ENCODE measurements around the gene BEGAIN. TPM values are rescaled to one million over a fixed set of nuclear protein-coding genes. Genes with fewer than 3 reads are reported as not detected.

Gene BEGAIN
- total RNA-seq, 4 donors from 2014 or later, result 0.27 to 2.5 (median 0.37) TPM; not detected in 1

- H3K9me3 ChIP-seq, result no peaks in the 10 kb centered on the region
- H3K4me1 ChIP-seq, result peaks cover 9 to 25% (median 19%) of the 10 kb centered on the region in 4 donors
- H3K27ac ChIP-seq, result no peak overlapping the region
- intact Hi-C loops (cut with DNase I; ENCODE audit: low total_unique reads) (no loop called here), in situ Hi-C loops (cut with MboI; ENCODE audit: low pct_ligation_motif_present in 1 of 4, low pct_unique_long_range_greater_than_20kb in 1 of 4, low sequenced_read_pairs in 3 of 4) (no loop called here)
- peaks cover 77% of the 10 kb centered on the region for H3K27me3 ChIP-seq
- 82% methylated on average over 23 of the region's 23 CpGs; no CpG with 5 or more reads in 1 of the 2 donors for WGBS, 2 donors (ENCODE audit: low coverage in 1 of 2)
- H3K36me3 ChIP-seq, result no peaks in the 10 kb centered on the region
- no peak overlapping the region for H3K4me3 ChIP-seq
- TF ChIP-seq EP300 (IDR thresholded peaks at IDR 0.05; ENCODE audit: low read depth) (no peak), POLR2A (IDR thresholded peaks at IDR 0.05) (no peak), CTCF (IDR thresholded peaks at IDR 0.05) (no peak), POLR2AphosphoS5 (IDR thresholded peaks at IDR 0.05) (no peak)
- no peak for DNase-seq
These were observed 16.3 kb downstream of the BEGAIN start for GRCh38 chr14:100570726-100571454.

GRCh38 chr14:100569734-100570286 is 17.4 kb downstream of the BEGAIN start:
- in situ Hi-C loops (cut with MboI; ENCODE audit: low pct_ligation_motif_present in 1 of 4, low pct_unique_long_range_greater_than_20kb in 1 of 4, low sequenced_read_pairs in 3 of 4) (no loop called here), intact Hi-C loops (cut with DNase I; ENCODE audit: low total_unique reads) (no loop called here)
- no peak overlapping the region for H3K4me3 ChIP-seq
- H3K27ac ChIP-seq, result no peak overlapping the region
- H3K9me3 ChIP-seq, result no peaks in the 10 kb centered on the region
- TF ChIP-seq CTCF (IDR thresholded peaks at IDR 0.05), result no peak
- TF ChIP-seq POLR2AphosphoS5 (IDR thresholded peaks at IDR 0.05), result no peak
- no peak for TF ChIP-seq EP300 (IDR thresholded peaks at IDR 0.05; ENCODE audit: low read depth)
- TF ChIP-seq POLR2A (IDR thresholded peaks at IDR 0.05), result no peak
- no peaks in the 10 kb centered on the region for H3K36me3 ChIP-seq
- H3K27me3 ChIP-seq, result peaks cover 80% of the 10 kb centered on the region
- 56 to 63% methylated on average over 4 to 14 of the region's 14 CpGs for WGBS, 2 donors (ENCODE audit: low coverage in 1 of 2)
- peaks cover 9 to 25% (median 19%) of the 10 kb centered on the region in 4 donors for H3K4me1 ChIP-seq
- DNase-seq, result no peak

GRCh38 chr14:100568998-100569733 is 18.1 kb downstream of the BEGAIN start:
- 21 to 30% methylated on average over 2 to 31 of the region's 45 CpGs for WGBS, 2 donors (ENCODE audit: low coverage in 1 of 2)
- Histone ChIP-seq H3K36me3 (no peaks in the 10 kb centered on the region), H3K27ac (no peak overlapping the region), H3K4me3 (peak overlapping the region in 1 of 4 donors; percentile 48), H3K4me1 (peaks cover 9 to 25% (median 19%) of the 10 kb centered on the region in 4 donors), H3K9me3 (no peaks in the 10 kb centered on the region), H3K27me3 (peaks cover 80% of the 10 kb centered on the region)
- DNase-seq, result no peak
- in situ Hi-C loops (cut with MboI; ENCODE audit: low pct_ligation_motif_present in 1 of 4, low pct_unique_long_range_greater_than_20kb in 1 of 4, low sequenced_read_pairs in 3 of 4) (no loop called here), intact Hi-C loops (cut with DNase I; ENCODE audit: low total_unique reads) (no loop called here)
- TF ChIP-seq POLR2A (IDR thresholded peaks at IDR 0.05), result no peak
- TF ChIP-seq CTCF (IDR thresholded peaks at IDR 0.05), result no peak
- no peak for TF ChIP-seq EP300 (IDR thresholded peaks at IDR 0.05; ENCODE audit: low read depth)
- no peak for TF ChIP-seq POLR2AphosphoS5 (IDR thresholded peaks at IDR 0.05)
